Liver (tissue), 9 donors: ENCODE data around the gene FLNC. TPM values are rescaled to one million over a fixed set of nuclear protein-coding genes. Genes with fewer than 3 reads are reported as not detected.

Experiments
- DNase-seq: peaks from one replicate; pipeline ENCODE4 v3.0.0-alpha.2; 2017; ENCODE audit warnings: low spot score
- H3K27ac ChIP-seq, 2 donors: one replicate each; pipeline ENCODE4 v1.7.0; 2013; ENCODE audit warnings: inconsistent platforms in 2 of 2, low read length in 2 of 2, control low read depth in 1 of 2, low read depth in 1 of 2, mild to moderate bottlenecking in 1 of 2
- H3K27me3 ChIP-seq, 4 donors: one replicate each; pipeline versions ENCODE4 v1.6.1 to v1.7.0; 2013; ENCODE audit warnings: low read length in 3 of 4, inconsistent platforms in 1 of 4, mild to moderate bottlenecking in 1 of 4, moderate library complexity in 1 of 4; ENCODE audit not compliant: control insufficient read depth in 4 of 4, insufficient read depth in 4 of 4
- H3K36me3 ChIP-seq, 4 donors: one replicate each; pipeline versions ENCODE4 v1.6.1 to v1.7.0; 2013; ENCODE audit warnings: low read length in 3 of 4, mild to moderate bottlenecking in 3 of 4, low read depth in 1 of 4, moderate library complexity in 1 of 4; ENCODE audit not compliant: control insufficient read depth in 4 of 4, insufficient read depth in 3 of 4
- H3K4me1 ChIP-seq, 4 donors: one replicate each; pipeline versions ENCODE4 v1.6.1 to v1.7.0; 2013; ENCODE audit warnings: low read length in 3 of 4, mild to moderate bottlenecking in 3 of 4, moderate library complexity in 1 of 4; ENCODE audit not compliant: control insufficient read depth in 4 of 4, insufficient read depth in 4 of 4
- H3K4me3 ChIP-seq, 3 donors: one replicate each; pipeline versions ENCODE4 v1.6.1 to v1.7.0; 2013; ENCODE audit warnings: low read length in 3 of 3, control low read depth in 1 of 3, low read depth in 1 of 3, mild to moderate bottlenecking in 1 of 3
- H3K9ac ChIP-seq, 2 donors: one replicate each; pipeline ENCODE4 v1.7.0; 2013; ENCODE audit warnings: low read length in 2 of 2, mild to moderate bottlenecking in 2 of 2, moderate library complexity in 2 of 2, control low read depth in 1 of 2, low read depth in 1 of 2
- H3K9me3 ChIP-seq, 4 donors: one replicate each; pipeline versions ENCODE4 v1.6.1 to v1.7.0; 2013; ENCODE audit warnings: low read length in 3 of 4; ENCODE audit not compliant: control insufficient read depth in 4 of 4
- ATF3 ChIP-seq: IDR thresholded peaks from 2 replicates; pipeline ENCODE4 v1.6.1; 2016; ENCODE audit warnings: antibody characterized with exemption
- CTCF ChIP-seq: fragments of 150-350 bp; IDR thresholded peaks from 2 replicates; pipeline ENCODE4 v1.5.1; 2017; ENCODE audit warnings: improper control_type of control experiment, low read depth, low read length; ENCODE audit not compliant: missing input control
- FOXA1 ChIP-seq: IDR thresholded peaks from 2 replicates; pipeline ENCODE4 v1.6.1; 2016; ENCODE audit warnings: antibody characterized with exemption
- FOXA2 ChIP-seq: IDR thresholded peaks from 2 replicates; pipeline ENCODE4 v1.6.1; 2016; ENCODE audit warnings: antibody characterized with exemption
- GABPA ChIP-seq, 2 donors: IDR thresholded peaks in 1 of 2; conservative IDR thresholded peaks in 1 of 2; 2 replicates each; pipeline ENCODE4 v1.6.1; 2016; ENCODE audit warnings: antibody characterized with exemption in 2 of 2, mild to moderate bottlenecking in 1 of 2, moderate library complexity in 1 of 2
- HNF4A ChIP-seq, 2 donors: conservative IDR thresholded peaks; 2 replicates each; pipeline ENCODE4 v1.6.1; 2016; ENCODE audit warnings: antibody characterized with exemption in 2 of 2, mild to moderate bottlenecking in 2 of 2
- HNF4G ChIP-seq: IDR thresholded peaks from 2 replicates; pipeline ENCODE4 v1.6.1; 2016; ENCODE audit warnings: antibody characterized with exemption
- MAX ChIP-seq: IDR thresholded peaks from 2 replicates; pipeline ENCODE4 v1.6.1; 2016; ENCODE audit warnings: antibody characterized with exemption
- RAD21 ChIP-seq, 2 donors: IDR thresholded peaks; 2 replicates each; pipeline ENCODE4 v1.6.1; 2016; ENCODE audit warnings: antibody characterized with exemption in 2 of 2, mild to moderate bottlenecking in 2 of 2
- REST ChIP-seq: IDR thresholded peaks from 2 replicates; pipeline ENCODE4 v1.6.1; 2016; ENCODE audit warnings: antibody characterized with exemption, mild to moderate bottlenecking
- RXRA ChIP-seq, 2 donors: IDR thresholded peaks; 2 replicates each; pipeline ENCODE4 v1.6.1; 2017 to 2018; ENCODE audit warnings: antibody characterized with exemption in 2 of 2, mild to moderate bottlenecking in 1 of 2
- SP1 ChIP-seq: IDR thresholded peaks from 2 replicates; pipeline ENCODE4 v1.6.1; 2018; ENCODE audit warnings: antibody characterized with exemption, mild to moderate bottlenecking
- TAF1 ChIP-seq: conservative IDR thresholded peaks from 2 replicates; pipeline ENCODE4 v1.6.1; 2016; ENCODE audit warnings: antibody characterized with exemption, mild to moderate bottlenecking
- YY1 ChIP-seq: IDR thresholded peaks from 2 replicates; pipeline ENCODE4 v1.6.1; 2016; ENCODE audit warnings: antibody characterized with exemption, mild to moderate bottlenecking
- ZBTB33 ChIP-seq: IDR thresholded peaks from 2 replicates; pipeline ENCODE4 v1.6.1; 2016; ENCODE audit warnings: antibody characterized with exemption
- WGBS: extraction: QIAGEN DNeasy Blood & Tissue Kit; methylation state at CpG from one replicate; pipeline ENCODE4 v1.1.7; 2013; 5-methylcytosine and 5-hydroxymethylcytosine counted together
- polyA plus RNA-seq, 2 donors: library from polyadenylated mRNA; stranded (reverse) in 1 of 2; unstranded in 1 of 2; fragments of 200-250 nt in 1 of 2; fragments of >200 nt in 1 of 2; fragmentation: Nextera tagmentation in 1 of 2; extraction: Ambion mirVana in 1 of 2; gene quantifications; one replicate each; pipeline versions ENCODE4 v1.2.1 to v1.2.3, GENCODE V29; 2013 to 2015
- total RNA-seq, 2 donors: library from RNA; depleted of rRNA; stranded (reverse); fragments of >200 nt; gene quantifications; one replicate each; pipeline ENCODE4 v1.2.3, GENCODE V29; 2014
- donor health status: healthy.
- donor health status: healthy.
- donor health status: healthy.
- donor health status: healthy.
- donor health status: healthy.

Gene FLNC
- total and polyA plus RNA-seq, 4 donors: 0.03 to 2.3 (median 0.53) TPM

- H3K4me1 ChIP-seq: no peaks in the 10 kb centered on the region
- H3K9ac ChIP-seq: no peak overlapping the region
- H3K27ac ChIP-seq: no peak overlapping the region
- H3K36me3 ChIP-seq: no peaks in the 10 kb centered on the region
- TF ChIP-seq MAX (no peak), SP1 (no peak), CTCF (no peak), REST (no peak), ATF3 (no peak), HNF4A (conservative IDR thresholded peaks at IDR 0.05) (no peak), RXRA (IDR thresholded peaks at IDR 0.05) (no peak), ZBTB33 (no peak), HNF4G (no peak)
- no peak overlapping the region for H3K4me3 ChIP-seq
- no peaks in the 10 kb centered on the region for H3K9me3 ChIP-seq
- H3K27me3 ChIP-seq: no peaks in the 10 kb centered on the region
- DNase-seq: no peak
- 96% methylated on average over 3 of the region's 3 CpGs for WGBS
These were observed 19.2 kb upstream of the FLNC start for GRCh38 chr7:128810997-128811396.

GRCh38 chr7:128811631-128812430 is 18.4 kb upstream of the FLNC start:
- Histone ChIP-seq H3K27ac (no peak overlapping the region), H3K9me3 (no peaks in the 10 kb centered on the region), H3K36me3 (no peaks in the 10 kb centered on the region), H3K4me1 (no peaks in the 10 kb centered on the region), H3K9ac (no peak overlapping the region), H3K4me3 (no peak overlapping the region), H3K27me3 (no peaks in the 10 kb centered on the region)
- 94% methylated on average over 11 of the region's 11 CpGs for WGBS
- no peak for DNase-seq
- TF ChIP-seq REST (no peak), FOXA1 (no peak), GABPA (IDR thresholded peaks at IDR 0.05 in 1 of 2, conservative IDR thresholded peaks at IDR 0.05 in 1 of 2) (no peak), RXRA (IDR thresholded peaks at IDR 0.05) (no peak), SP1 (no peak), RAD21 (IDR thresholded peaks at IDR 0.05) (no peak), ATF3 (no peak), YY1 (no peak), ZBTB33 (no peak), HNF4A (conservative IDR thresholded peaks at IDR 0.05) (no peak), FOXA2 (no peak), TAF1 (no peak)
